Tibial nerve (tissue), 4 donors: ENCODE results near the gene HMGB4. TPM values are rescaled to one million over a fixed set of nuclear protein-coding genes. Genes with fewer than 3 reads are reported as not detected.

Source experiments
- DNase-seq, 2 donors: peaks; one replicate each; pipeline ENCODE4 v3.0.0-alpha.2; 2019; ENCODE audit warnings: low spot score in 2 of 2
- H3K27ac ChIP-seq, 4 donors: fragments of 200-600 bp; sonication (generic) in 3 of 4; one replicate each; pipeline ENCODE4 v1.5.1; 2017 to 2019; ENCODE audit warnings: mild to moderate bottlenecking in 1 of 4
- H3K27me3 ChIP-seq, 2 donors: fragments of 200-600 bp; sonication (generic) in 1 of 2; one replicate each; pipeline versions ENCODE4 v1.5.1 to v1.6.0; 2017 to 2019
- H3K36me3 ChIP-seq, 3 donors: fragments of 200-600 bp; sonication (generic); one replicate each; pipeline ENCODE4 v1.5.1; 2018 to 2019
- H3K4me1 ChIP-seq, 4 donors: fragments of 200-600 bp; sonication (generic) in 3 of 4; one replicate each; pipeline ENCODE4 v1.5.1; 2017 to 2019
- H3K4me3 ChIP-seq, 4 donors: fragments of 200-600 bp; sonication (generic) in 3 of 4; one replicate each; pipeline ENCODE4 v1.5.1; 2017 to 2019; ENCODE audit warnings: mild to moderate bottlenecking in 1 of 4, moderate library complexity in 1 of 4
- H3K9me3 ChIP-seq, 4 donors: fragments of 200-600 bp; sonication (generic) in 3 of 4; one replicate each; pipeline ENCODE4 v1.5.1; 2017 to 2019
- EP300 ChIP-seq, 2 donors: sonication (generic); formaldehyde crosslinking; IDR thresholded peaks; one replicate each; pipeline ENCODE4 v1.6.1; 2017; ENCODE audit warnings: antibody characterized with exemption in 2 of 2, mild to moderate bottlenecking in 1 of 2
- POLR2A ChIP-seq, 2 donors: fragments of 450-650 bp; IDR thresholded peaks; one replicate each; pipeline ENCODE4 v1.6.1; 2017; ENCODE audit warnings: antibody characterized with exemption in 2 of 2, mild to moderate bottlenecking in 2 of 2, moderate library complexity in 2 of 2
- WGBS, 2 donors: methylation state at CpG; one replicate each; pipeline ENCODE4 v1.1.5; 2018; 5-methylcytosine and 5-hydroxymethylcytosine counted together
- total RNA-seq, 4 donors: library from RNA; depleted of rRNA; stranded (reverse); fragments of >200 nt; gene quantifications; one replicate each; pipeline ENCODE4 v1.1.0, GENCODE V29; 2016
- TF ChIP-seq, protein P1 (sequence below), 5 experiments: fragments of 200-600 bp in 3 of 5; fragments of 450-650 bp in 2 of 5; sonication (generic) in 3 of 5; IDR thresholded peaks; one replicate each; pipeline ENCODE4 v1.5.1; 2016 to 2019; ENCODE audit warnings: antibody characterized with exemption in 5 of 5, mild to moderate bottlenecking in 3 of 5, moderate library complexity in 2 of 5

The HMGB4 gene
- total RNA-seq, 4 donors from 2014 or later = not detected

DNA sequence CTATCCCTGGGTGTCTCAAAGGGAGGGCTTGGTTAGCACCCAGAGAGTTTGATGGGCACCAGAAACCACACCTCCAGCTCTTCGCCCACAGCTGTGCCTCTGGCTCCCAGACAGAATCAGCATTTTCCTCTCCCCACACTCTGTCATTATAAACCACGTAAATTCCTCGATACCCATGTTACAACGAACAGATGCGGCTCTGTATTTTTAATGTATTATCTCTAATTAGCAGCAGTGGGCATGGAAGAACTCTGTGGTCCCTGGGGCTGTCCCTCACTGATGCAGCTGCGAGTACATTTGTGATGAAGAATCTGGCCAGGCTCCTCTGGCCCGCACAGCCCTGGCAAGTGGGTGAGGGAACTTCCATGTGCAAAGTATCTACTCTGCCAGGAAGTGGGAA, 10.8 kb downstream of the HMGB4 start:
- no peak for DNase-seq
- no peaks in the 10 kb centered on the region for H3K27me3 ChIP-seq
- peaks cover 0 to 7% (median 0%) of the 10 kb centered on the region in 4 donors for H3K4me1 ChIP-seq
- no peak overlapping the region for H3K27ac ChIP-seq
- WGBS, 2 donors = 79 to 82% methylated on average over 7 of the region's 7 CpGs
- H3K36me3 ChIP-seq = no peaks in the 10 kb centered on the region
- no peak overlapping the region for H3K4me3 ChIP-seq
- TF ChIP-seq, protein P1, sequence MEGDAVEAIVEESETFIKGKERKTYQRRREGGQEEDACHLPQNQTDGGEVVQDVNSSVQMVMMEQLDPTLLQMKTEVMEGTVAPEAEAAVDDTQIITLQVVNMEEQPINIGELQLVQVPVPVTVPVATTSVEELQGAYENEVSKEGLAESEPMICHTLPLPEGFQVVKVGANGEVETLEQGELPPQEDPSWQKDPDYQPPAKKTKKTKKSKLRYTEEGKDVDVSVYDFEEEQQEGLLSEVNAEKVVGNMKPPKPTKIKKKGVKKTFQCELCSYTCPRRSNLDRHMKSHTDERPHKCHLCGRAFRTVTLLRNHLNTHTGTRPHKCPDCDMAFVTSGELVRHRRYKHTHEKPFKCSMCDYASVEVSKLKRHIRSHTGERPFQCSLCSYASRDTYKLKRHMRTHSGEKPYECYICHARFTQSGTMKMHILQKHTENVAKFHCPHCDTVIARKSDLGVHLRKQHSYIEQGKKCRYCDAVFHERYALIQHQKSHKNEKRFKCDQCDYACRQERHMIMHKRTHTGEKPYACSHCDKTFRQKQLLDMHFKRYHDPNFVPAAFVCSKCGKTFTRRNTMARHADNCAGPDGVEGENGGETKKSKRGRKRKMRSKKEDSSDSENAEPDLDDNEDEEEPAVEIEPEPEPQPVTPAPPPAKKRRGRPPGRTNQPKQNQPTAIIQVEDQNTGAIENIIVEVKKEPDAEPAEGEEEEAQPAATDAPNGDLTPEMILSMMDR (IDR thresholded peaks at IDR 0.05) = no peak
- TF ChIP-seq EP300 (IDR thresholded peaks at IDR 0.05) (no peak), POLR2A (IDR thresholded peaks at IDR 0.05) (no peak)
- H3K9me3 ChIP-seq = no peaks in the 10 kb centered on the region

DNA sequence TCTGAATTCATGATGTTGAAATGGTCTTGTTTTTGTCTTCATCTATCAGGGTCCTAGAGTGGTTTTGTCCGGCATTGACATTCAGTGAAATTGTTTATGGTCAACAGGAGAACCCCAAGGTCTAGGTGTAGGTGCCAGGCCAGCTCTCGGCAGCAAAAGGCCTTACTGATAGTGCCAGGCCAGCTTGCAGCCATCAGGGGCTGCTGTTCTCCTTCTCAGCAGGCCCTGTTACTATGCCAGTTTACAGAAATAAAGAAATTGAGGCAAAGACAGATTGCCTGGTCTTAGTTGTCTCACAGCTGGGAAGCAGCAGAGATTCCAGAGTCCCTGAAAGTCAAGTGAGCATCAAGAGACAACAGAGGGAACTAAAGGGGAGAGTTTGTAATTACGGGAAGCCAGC, 12.0 kb downstream of the HMGB4 start:
- Histone ChIP-seq H3K27me3 (no peaks in the 10 kb centered on the region), H3K9me3 (no peaks in the 10 kb centered on the region), H3K4me3 (no peak overlapping the region), H3K27ac (no peak overlapping the region), H3K4me1 (peaks cover 0 to 7% (median 0%) of the 10 kb centered on the region in 4 donors), H3K36me3 (no peaks in the 10 kb centered on the region)
- 65 to 72% methylated on average over 3 of the region's 3 CpGs for WGBS, 2 donors
- no peak for DNase-seq
- TF ChIP-seq, protein P1 (IDR thresholded peaks at IDR 0.05) = peak in 1 of 5 experiments; percentile 4
- TF ChIP-seq POLR2A (IDR thresholded peaks at IDR 0.05) = no peak

DNA sequence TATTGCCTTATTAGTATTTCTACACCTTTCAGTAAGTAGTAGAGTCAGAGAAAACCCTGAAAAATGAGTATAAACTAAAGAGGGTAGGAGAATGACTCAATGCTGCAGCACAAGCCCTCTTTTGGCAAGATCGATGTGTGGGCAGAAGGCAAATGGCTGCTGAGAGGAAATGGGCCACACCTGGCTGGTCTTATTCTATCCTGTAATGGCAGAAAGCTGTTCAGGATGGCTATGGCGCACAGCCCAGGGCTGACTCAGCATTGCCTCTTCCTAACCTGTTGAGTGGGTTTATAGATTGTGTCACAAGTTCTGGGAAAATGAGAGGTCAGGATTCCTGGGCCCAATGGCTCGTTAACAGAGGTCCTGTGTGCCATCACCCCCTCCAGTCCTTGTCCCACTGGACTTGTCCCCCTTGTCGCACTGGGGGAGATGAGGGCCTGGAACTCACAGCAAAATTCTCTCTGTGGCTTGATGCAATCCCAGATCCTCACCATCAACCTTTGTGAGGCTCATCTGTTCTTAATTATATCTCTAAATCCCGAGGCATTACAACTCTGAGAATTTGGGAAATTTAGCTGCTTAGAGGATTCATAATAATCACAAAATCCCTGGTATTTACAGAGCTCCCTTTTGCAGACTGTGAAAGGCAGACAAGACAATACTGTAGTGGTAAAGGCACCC, 13.2 kb downstream of the HMGB4 start:
- 52 to 64% methylated on average over 5 of the region's 5 CpGs for WGBS, 2 donors
- H3K27me3 ChIP-seq = no peaks in the 10 kb centered on the region
- H3K36me3 ChIP-seq = no peaks in the 10 kb centered on the region
- no peaks in the 10 kb centered on the region for H3K9me3 ChIP-seq
- TF ChIP-seq EP300 (IDR thresholded peaks at IDR 0.05) = no peak
- TF ChIP-seq, protein P1 (IDR thresholded peaks at IDR 0.05) = no peak
- TF ChIP-seq POLR2A (IDR thresholded peaks at IDR 0.05) = no peak
- H3K4me1 ChIP-seq = peaks cover 0 to 7% (median 0%) of the 10 kb centered on the region in 4 donors
- peak in 1 of 2 donors; percentile 18 for DNase-seq
- no peak overlapping the region for H3K4me3 ChIP-seq
- peak overlapping the region in 1 of 4 donors; percentile 25 for H3K27ac ChIP-seq

DNA sequence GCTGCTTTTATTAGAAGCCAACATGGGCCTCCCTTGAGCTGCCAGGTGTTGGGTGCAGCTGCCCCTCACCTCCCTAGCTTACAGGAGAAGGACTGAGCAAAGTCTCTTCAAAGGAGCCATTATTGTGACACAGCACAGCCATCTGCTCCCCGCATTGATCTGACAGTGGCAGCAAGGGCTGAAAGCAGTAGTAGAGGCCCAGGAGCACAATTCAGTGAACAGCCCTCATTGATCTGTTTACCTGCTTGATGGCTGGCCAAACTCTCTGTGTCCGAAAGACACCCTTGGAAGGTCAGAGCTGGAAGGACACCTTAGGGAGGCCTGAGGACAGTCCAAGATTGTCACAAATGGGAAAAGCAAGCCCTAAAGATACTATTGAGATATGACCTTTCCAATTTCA, 14.5 kb downstream of the HMGB4 start:
- WGBS, 2 donors = 75 to 76% methylated on average over 1 to 2 of the region's 2 CpGs
- DNase-seq = no peak

DNA sequence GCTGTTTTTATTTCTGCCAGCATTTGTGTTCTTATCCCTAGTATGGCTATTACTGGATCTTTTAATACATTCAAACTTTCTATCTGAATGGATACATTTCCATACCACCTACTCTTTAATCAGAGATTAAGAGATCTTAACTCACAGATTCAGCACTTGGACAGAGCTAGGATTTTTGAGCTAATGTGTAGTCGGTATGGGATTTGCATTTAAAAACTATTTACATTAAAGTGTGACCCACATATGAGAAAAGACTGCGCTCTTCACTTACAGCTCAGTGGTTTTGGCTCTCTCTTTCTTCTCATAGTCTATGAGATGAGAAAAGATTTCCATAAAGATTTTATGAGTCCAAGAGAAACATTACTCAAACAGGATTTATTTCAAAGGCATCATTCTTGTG, 16.4 kb downstream of the HMGB4 start:
- H3K4me1 ChIP-seq = peaks cover 0 to 7% (median 0%) of the 10 kb centered on the region in 4 donors
- WGBS, 2 donors = 41 to 49% methylated on average over 2 of the region's 2 CpGs
- TF ChIP-seq, protein P1 (IDR thresholded peaks at IDR 0.05) = no peak
- TF ChIP-seq POLR2A (IDR thresholded peaks at IDR 0.05) (no peak), EP300 (IDR thresholded peaks at IDR 0.05) (no peak)

More for the DNA sequence above, 14.5 kb downstream of the HMGB4 start:
- H3K36me3 ChIP-seq = no peaks in the 10 kb centered on the region
- H3K4me3 ChIP-seq = no peak overlapping the region
- H3K27ac ChIP-seq = no peak overlapping the region
- TF ChIP-seq, protein P1 (IDR thresholded peaks at IDR 0.05) = no peak
- TF ChIP-seq EP300 (IDR thresholded peaks at IDR 0.05) (no peak), POLR2A (IDR thresholded peaks at IDR 0.05) (no peak)
- H3K27me3 ChIP-seq = no peaks in the 10 kb centered on the region
- peaks cover 0 to 7% (median 0%) of the 10 kb centered on the region in 4 donors for H3K4me1 ChIP-seq
- no peaks in the 10 kb centered on the region for H3K9me3 ChIP-seq

More for the DNA sequence above, 16.4 kb downstream of the HMGB4 start:
- DNase-seq = no peak
- no peak overlapping the region for H3K27ac ChIP-seq
- H3K4me3 ChIP-seq = no peak overlapping the region
- no peaks in the 10 kb centered on the region for H3K9me3 ChIP-seq
- no peaks in the 10 kb centered on the region for H3K36me3 ChIP-seq
- no peaks in the 10 kb centered on the region for H3K27me3 ChIP-seq
